NT2/D1 (cell line): Measurements from ENCODE around the gene CLCA2.

Experiments used
- YY1 ChIP-seq: IDR thresholded peaks from 2 replicates; pipeline ENCODE4 v1.6.1; 2011; ENCODE audit not compliant: insufficient read length, insufficient read depth
- ZNF274 ChIP-seq: IDR thresholded peaks from 2 replicates; pipeline ENCODE4 v1.6.1; 2011; ENCODE audit warnings: mild to moderate bottlenecking, low read depth, low read length

GRCh38 chr1:86396498-86396890 is 27.5 kb upstream of the CLCA2 start:
- TF ChIP-seq YY1 (no peak), ZNF274 (no peak)
